Fibroblast of mammary gland (primary cell): ENCODE results near the gene EEPD1.
A peak's percentile ranks its signal among the peaks of the same experiment; 100 is the strongest.

Experiments used
- DNase-seq: peaks from one replicate; pipeline ENCODE4 v3.0.0-alpha.2; 2010; ENCODE audit warnings: low read depth
- H3K4me3 ChIP-seq: 2 replicates; pipeline ENCODE4 v1.5.1; 2011; ENCODE audit warnings: low read depth, mild to moderate bottlenecking, low read length, moderate library complexity; ENCODE audit not compliant: control insufficient read depth
- TF ChIP-seq, protein P1 (sequence below): conservative IDR thresholded peaks from 2 replicates; pipeline ENCODE4 v1.5.1; 2011; ENCODE audit warnings: low read depth, low read length, inconsistent platforms; ENCODE audit not compliant: control insufficient read depth, insufficient read depth

Gene EEPD1

DNA sequence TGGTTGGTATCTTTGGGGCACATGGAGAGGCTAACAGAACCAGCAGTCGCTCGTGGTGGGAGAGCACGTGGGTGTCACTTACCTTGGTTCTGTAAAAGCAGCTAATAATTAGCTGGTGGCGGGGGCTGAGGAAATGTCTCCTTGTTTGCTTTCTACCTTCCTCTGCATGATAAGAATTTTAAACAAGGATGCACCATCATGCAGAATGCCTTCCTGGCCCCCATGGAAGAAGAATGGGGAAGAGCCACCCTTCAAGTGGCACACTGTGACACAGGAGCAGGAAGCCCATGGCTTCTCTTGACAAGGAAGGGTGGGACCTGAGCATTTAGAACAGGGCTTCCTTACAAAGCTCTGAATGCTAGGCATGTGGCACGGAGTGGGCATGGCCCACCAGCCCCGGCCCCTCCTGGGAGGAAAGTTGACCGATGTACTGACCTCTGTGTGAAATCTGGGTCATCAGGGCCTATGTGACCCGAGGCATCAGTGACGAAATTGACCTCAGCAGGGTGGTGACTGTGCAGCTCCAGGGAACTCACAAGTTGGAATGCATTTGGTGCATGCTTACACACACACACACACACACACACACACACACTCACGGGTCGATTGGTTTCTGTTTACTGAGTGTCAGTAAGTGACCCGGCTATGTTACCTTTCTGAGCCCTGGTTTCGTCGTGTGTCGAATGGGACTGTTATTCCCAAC lies 119.7 kb downstream of the EEPD1 start:
- H3K4me3 ChIP-seq, result no peak overlapping the region
- no peak for DNase-seq
- TF ChIP-seq, protein P1, sequence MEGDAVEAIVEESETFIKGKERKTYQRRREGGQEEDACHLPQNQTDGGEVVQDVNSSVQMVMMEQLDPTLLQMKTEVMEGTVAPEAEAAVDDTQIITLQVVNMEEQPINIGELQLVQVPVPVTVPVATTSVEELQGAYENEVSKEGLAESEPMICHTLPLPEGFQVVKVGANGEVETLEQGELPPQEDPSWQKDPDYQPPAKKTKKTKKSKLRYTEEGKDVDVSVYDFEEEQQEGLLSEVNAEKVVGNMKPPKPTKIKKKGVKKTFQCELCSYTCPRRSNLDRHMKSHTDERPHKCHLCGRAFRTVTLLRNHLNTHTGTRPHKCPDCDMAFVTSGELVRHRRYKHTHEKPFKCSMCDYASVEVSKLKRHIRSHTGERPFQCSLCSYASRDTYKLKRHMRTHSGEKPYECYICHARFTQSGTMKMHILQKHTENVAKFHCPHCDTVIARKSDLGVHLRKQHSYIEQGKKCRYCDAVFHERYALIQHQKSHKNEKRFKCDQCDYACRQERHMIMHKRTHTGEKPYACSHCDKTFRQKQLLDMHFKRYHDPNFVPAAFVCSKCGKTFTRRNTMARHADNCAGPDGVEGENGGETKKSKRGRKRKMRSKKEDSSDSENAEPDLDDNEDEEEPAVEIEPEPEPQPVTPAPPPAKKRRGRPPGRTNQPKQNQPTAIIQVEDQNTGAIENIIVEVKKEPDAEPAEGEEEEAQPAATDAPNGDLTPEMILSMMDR, result no peak

DNA sequence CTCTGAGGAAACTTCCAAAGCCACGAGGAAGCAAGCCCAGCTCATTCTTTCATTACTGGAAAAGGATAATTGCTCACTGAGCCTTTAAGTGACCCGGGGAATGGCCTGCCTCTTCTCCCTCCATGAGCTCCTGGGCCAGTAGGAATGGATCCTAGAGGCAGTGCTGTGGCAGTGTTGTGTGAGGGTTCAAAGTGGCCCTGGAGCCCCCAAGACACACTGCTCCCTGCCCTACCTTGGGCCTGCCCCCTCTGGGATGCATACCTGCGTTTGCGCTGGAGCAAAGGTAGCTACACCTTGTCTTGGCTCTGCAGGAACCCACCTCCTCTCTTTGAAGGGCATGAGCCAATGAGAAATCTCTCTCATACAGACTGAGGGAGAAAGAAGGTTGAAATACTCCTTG lies 120.8 kb downstream of the EEPD1 start:
- no peak overlapping the region for H3K4me3 ChIP-seq
- TF ChIP-seq, protein P1, result no peak
- no peak for DNase-seq

DNA sequence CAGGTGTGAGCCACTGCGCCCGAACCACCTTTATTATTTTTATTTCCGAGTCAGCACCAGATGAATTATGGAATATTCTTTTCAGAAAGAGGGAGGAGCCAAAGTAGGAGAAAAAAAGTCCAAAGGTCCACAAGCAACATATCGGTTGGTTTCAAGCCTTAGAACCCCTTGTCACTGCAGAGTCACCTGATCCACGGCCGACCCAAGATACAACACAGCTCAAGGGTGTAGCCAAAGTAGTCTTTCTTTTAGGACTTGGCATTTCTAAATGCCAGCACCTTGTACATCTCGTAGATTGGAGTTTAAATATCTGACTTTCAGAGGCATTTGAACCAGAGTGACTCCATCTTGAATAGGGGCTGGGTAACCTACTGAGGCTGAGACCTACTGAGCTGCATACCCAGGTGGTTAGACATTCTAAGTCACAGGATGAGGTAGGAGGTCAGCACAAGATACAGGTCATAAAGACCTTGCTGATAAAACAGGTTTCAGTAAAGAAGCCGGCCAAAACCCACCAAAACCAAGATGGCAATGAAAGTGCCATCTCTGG lies 122.8 kb downstream of the EEPD1 start:
- TF ChIP-seq, protein P1, result no peak
- no peak overlapping the region for H3K4me3 ChIP-seq
- DNase-seq, result no peak

- TF ChIP-seq, protein P1, result no peak
Measured at GRCh38 chr7:36276428-36277248, 123.6 kb downstream of the EEPD1 start.

GRCh38 chr7:36277249-36277542 lies 124.1 kb downstream of the EEPD1 start:
- TF ChIP-seq, protein P1, result no peak
- no peak for DNase-seq
- no peak overlapping the region for H3K4me3 ChIP-seq

More at GRCh38 chr7:36276428-36277248, 123.6 kb downstream of the EEPD1 start:
- DNase-seq, result peak; percentile 31
- no peak overlapping the region for H3K4me3 ChIP-seq

DNA sequence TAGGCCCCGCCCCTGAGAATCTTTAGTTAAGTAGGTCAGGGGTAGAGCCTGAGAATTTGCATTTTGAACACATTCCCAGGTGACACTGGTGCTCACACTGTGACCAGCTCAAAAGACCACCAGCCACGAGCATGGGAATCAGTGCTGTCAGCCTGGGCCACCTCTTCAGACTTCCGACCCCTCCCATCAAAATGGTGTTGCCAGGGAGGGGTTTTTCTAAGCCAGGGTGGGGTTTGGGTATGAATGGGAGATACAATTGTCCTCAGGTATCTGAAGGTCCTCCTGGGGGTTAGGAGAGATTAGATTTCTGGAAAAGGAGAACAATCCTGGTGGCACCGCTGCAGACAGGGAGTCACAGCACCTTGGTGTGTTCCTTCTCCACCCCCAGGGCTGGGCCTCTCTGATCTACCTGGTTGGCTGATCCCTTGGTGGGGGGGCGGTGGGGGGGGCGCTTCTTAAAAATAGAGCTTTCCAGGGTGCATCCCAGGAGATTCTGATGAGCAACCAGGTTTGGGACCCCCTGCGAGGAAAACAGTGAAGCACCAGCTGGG lies 125.1 kb downstream of the EEPD1 start:
- no peak overlapping the region for H3K4me3 ChIP-seq
- DNase-seq, result no peak
- TF ChIP-seq, protein P1, result no peak
